ENCODE results near the gene PRDX5. TPM values are rescaled to one million over a fixed set of nuclear protein-coding genes. Genes with fewer than 3 reads are reported as not detected.

Gene PRDX5
- total and polyA plus RNA-seq, 2 donors (not counting 1 experiment from before 2014, with no cell fraction given), result 50.4 to 95.5 TPM

GRCh38 chr11:64351136-64351631 is 33.3 kb downstream of the PRDX5 start:
- Histone ChIP-seq H3K4me3 (ENCODE audit: control extremely low read depth in 1 of 5, extremely low read depth in 1 of 5, insufficient read depth in 1 of 5, low read depth in 2 of 5, low read length in 4 of 5) (no peak overlapping the region), H3K4me1 (ENCODE audit: control insufficient read depth in 2 of 2, insufficient read depth in 2 of 2, low read length in 2 of 2) (peaks cover 0 to 14% of the 10 kb centered on the region in 2 donors), H4K20me1 (ENCODE audit: control insufficient read depth, insufficient read depth, low read length, poor library complexity, severe bottlenecking) (peaks cover 21% of the 10 kb centered on the region), H3K36me3 (replicated peaks in 1 of 2; ENCODE audit: control extremely low read depth in 1 of 2, control insufficient read depth in 1 of 2, extremely low read depth in 1 of 2, insufficient read depth in 2 of 2, low read length in 1 of 2) (peaks cover 2 to 21% of the 10 kb centered on the region in 2 experiments), H3K27ac (ENCODE audit: low read length in 2 of 2) (no peak overlapping the region), H3K27me3 (replicated peaks in 1 of 4; ENCODE audit: control extremely low read depth in 1 of 4, control insufficient read depth in 3 of 4, insufficient read depth in 4 of 4, low read length in 3 of 4) (no peaks in the 10 kb centered on the region), H3K79me2 (ENCODE audit: control insufficient read depth, insufficient read depth, low read length) (peaks cover 3% of the 10 kb centered on the region), H3K9ac (ENCODE audit: low read length) (no peak overlapping the region), H3K4me2 (replicated peaks; ENCODE audit: low read depth, low read length, poor library complexity, severe bottlenecking) (no peak overlapping the region), H3K9me3 (ENCODE audit: control extremely low read depth in 1 of 3, control insufficient read depth in 2 of 3, insufficient read depth in 1 of 3, low read length in 2 of 3) (no peaks in the 10 kb centered on the region), H2AFZ (ENCODE audit: insufficient read depth, low read depth, low read length, poor library complexity, severe bottlenecking) (no peak overlapping the region)
- DNase-seq, result no peak
- intact Hi-C loops (cut with micrococcal nuclease), result no loop called here
- Mint-ChIP-seq H3K27me3 (no peaks in the 10 kb centered on the region), H3K27ac (no peak overlapping the region), H3K4me3 (no peak overlapping the region), H3K4me1 (peaks cover 8% of the 10 kb centered on the region), H3K9me3 (ENCODE audit: insufficient read depth) (no peaks in the 10 kb centered on the region)
- ChIA-PET POLR2A (interaction anchor here (1.2 kb wide), 1 partner anchor 33 kb away, joined by 4 read pairs; the partner anchor contains the start of gene PRDX5), CTCF (interaction anchor here (1.3 to 3.7 kb wide), 2 partner anchors 34 to 147 kb away, joined by 4 to 16 read pairs; partner anchors contain the start of genes PRDX5 and TRMT112)
- WGBS (ENCODE audit: insufficient coverage), result 84% methylated on average over 18 of the region's 18 CpGs
- ATAC-seq (ENCODE audit: low read depth), result no peak
- TF ChIP-seq CTCF (IDR thresholded peaks at IDR 0.05) (no peak), EZH2 (IDR thresholded peaks at IDR 0.05; ENCODE audit: borderline replicate concordance, insufficient read depth, low read depth, low read length, poor library complexity, severe bottlenecking) (no peak)

Measured in B cell (primary cell).